Myocyte (in vitro differentiated cells): ENCODE measurements around the gene DYNLT3. TPM values are rescaled to one million over a fixed set of nuclear protein-coding genes. Genes with fewer than 3 reads are reported as not detected.

Source experiments
- DNase-seq: peaks from one replicate; pipeline ENCODE4 v3.0.0-alpha.2; 2012; ENCODE audit warnings: low read depth
- total RNA-seq: library from RNA; depleted of rRNA; stranded (reverse); fragments of >200 nt; gene quantifications from 2 replicates; pipeline ENCODE4 v1.2.3, GENCODE V29; 2014

DYNLT3 gene
- total RNA-seq, 1 donor from 2014 or later, result 61.2 TPM

GRCh38 chrX:37844622-37845021, 2.7 kb downstream of the DYNLT3 start:
- no peak for DNase-seq

DNA sequence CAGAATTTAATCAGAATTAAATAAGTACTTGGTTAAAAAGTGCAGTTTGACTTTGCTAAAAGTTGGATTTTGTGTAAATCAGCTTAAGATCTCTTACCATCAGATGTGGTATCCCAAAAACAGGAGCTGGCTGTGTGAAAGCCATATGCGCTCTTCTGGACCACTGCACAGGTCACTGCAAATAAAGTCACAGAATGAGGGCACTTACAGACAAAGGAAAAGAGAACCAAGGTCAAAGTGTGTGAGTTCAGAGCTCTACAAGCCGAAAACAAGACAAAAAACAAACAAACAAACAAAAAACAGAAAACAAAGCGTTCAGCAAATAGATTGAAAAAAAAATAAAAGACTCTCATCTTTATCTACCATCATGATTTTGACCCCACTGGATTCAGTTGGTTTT, 6.4 kb downstream of the DYNLT3 start:
- DNase-seq, result no peak

GRCh38 chrX:37834937-37835336, 12.4 kb downstream of the DYNLT3 start:
- DNase-seq, result no peak

DNA sequence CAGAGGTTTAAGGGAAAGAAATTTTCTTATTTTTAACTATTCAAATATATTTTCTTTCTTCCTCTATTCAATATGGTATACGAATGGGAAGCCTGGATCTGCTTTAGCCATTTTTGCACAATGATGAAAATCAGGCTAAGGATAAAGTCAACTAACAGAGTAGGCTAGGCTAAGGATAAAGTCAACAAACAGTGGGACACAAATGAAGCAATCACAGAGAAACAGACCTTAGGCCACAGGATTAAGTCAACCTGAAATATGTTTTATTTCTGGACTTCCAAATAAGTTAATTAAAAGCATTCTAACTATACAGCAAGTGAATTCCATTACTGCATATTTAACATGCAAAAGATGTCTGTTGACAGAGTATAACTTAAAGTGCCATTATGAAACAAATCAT, 17.0 kb downstream of the DYNLT3 start:
- no peak for DNase-seq

DNA sequence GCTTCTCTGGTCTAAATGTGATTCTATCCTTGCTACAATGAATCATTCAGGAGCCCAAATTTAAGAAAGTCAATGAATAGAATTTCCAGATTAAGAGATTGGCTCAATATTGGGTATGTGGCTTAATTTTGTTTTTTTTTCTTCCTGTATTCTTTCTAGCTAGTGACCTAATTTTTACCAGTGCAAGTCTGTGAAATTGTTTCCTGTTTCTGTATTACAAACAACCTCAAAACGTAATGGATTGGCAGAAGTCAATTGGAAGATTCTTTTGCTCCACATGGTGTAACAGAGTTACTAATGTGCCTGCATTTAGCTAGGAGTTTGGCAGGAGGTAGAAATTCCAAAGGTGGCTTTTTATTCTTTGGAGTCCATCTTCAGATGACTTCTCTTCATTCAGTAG, 17.6 kb downstream of the DYNLT3 start:
- no peak for DNase-seq

GRCh38 chrX:37825215-37825842, 22.0 kb downstream of the DYNLT3 start:
- peak; percentile 51 for DNase-seq

- no peak for DNase-seq
Observed at GRCh38 chrX:37824491-37825214, 22.7 kb downstream of the DYNLT3 start.

DNA sequence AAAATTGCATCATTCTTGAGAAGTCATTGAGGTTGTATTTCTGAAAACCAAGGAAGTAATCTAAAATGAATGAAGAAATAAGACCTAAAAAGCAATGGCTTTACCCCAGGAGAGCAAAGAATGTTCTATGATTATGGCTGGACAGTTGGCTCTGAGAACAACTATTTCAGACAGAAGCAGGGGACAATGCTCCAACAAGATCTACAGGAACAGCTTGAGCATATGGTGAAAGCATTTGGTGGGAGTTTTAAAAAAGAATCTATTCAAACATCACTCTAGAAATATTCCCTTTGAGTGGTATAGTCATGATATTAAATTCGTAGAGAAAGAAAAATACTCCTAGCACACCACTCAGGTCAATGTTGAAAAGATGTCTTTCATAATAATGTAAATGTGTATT, 26.7 kb downstream of the DYNLT3 start:
- no peak for DNase-seq

- no peak for DNase-seq
Observed at GRCh38 chrX:37818031-37818430, 29.3 kb downstream of the DYNLT3 start.

DNA sequence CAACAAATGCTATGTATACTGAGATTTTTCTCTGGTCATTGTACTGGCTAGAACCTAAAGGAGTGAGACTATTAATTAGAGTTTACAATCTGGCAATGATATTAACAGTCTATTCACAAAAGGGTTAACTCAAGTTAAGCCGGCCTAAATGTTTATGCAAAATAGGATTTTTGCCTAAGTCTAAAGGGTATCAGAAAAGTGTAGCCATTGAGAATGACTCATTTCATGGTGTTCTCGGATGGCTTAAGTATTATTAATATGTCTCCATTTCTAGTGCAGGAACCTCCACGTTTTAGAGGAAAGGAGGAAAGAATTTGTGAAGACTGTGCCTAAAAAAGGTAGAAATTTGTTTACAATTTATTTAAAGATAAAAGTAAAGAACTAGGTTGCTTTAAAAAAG, 29.8 kb downstream of the DYNLT3 start:
- no peak for DNase-seq

- DNase-seq, result no peak
Observed at GRCh38 chrX:37817176-37817575, 30.2 kb downstream of the DYNLT3 start.

DNA sequence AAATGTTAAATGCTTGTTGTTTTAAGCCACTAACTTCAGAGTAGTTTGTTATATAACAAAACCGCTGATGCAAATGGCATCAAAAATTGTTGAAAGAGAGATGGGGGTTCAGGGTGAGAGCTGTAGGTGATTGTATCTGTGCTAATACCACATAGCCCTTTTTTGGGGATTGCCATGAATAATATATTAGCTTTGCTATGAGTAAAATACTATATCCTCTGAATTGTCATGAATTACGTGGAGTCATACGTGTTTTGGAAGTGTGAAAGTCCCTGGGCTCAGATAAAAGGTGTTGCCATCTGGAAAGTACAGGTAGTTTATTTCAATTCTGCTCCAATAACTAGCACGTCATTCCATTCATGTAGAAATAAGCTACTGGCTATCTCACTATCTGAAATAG, 30.6 kb downstream of the DYNLT3 start:
- DNase-seq, result no peak

- DNase-seq, result no peak
Observed at GRCh38 chrX:37815366-37815765, 32.0 kb downstream of the DYNLT3 start.

- DNase-seq, result no peak
Observed at GRCh38 chrX:37813570-37813969, 33.8 kb downstream of the DYNLT3 start.

DNA sequence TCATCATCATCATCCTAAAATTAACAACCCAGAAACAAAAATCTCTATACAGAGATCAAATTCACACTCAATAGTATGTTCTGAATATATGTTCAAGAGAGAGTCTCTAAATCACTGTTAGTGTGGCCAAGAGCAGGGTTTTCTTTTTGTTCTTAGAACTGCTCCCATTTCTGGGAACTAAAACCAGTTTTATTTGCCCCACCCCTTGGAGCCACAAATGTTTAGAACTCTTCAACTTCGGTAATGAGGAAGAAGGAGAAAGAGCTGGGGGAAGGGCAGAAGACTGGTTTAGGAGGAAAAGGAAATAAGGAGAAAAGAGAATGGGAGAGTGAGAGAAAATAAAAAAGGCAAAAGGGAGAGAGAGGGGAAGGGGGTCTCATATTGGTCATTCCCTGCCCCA, 35.3 kb downstream of the DYNLT3 start:
- DNase-seq, result no peak

DNA sequence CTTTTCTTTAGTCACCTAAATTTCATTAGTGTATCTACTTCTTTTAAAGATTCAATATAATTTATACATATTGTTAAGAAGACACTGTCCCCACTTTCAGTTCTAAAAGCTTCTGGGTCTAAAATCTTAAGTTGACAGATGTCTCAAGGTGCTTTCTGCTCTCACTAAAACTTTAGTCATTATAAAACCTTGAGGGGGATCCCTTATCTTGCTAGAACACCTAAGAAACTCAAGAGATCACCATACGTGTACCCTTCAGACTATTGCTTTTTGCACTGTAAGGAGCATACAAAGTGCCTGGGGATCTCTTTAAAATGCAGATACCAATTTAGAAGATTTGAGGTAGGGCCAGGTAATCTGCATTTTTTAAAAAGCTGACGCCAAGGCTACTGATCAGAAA, 37.4 kb downstream of the DYNLT3 start:
- DNase-seq, result no peak

DNA sequence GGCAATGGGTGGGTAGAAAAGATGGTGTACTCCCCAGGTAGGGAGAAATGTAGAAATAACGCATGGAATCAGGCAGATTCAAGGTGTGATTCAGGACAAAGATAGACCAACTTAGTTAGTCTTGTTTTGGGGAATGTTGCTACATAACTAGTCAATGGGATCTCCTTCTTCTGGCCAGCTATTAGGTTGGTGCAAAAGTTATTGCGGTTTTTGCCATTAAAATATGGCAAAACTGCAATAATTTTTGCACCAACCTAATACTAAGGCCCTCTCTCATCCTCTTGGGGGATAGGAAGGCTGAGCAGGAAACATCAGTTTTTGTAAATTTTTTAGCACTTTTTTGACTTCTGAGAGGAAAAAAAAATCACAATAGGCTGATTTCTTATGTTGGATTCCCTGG, 44.3 kb downstream of the DYNLT3 start:
- no peak for DNase-seq

- DNase-seq, result no peak
Observed at GRCh38 chrX:37802028-37802427, 45.3 kb downstream of the DYNLT3 start.

- DNase-seq, result no peak
Observed at GRCh38 chrX:37800717-37801116, 46.7 kb downstream of the DYNLT3 start.

GRCh38 chrX:37799936-37800335, 47.4 kb downstream of the DYNLT3 start:
- DNase-seq, result no peak

DNA sequence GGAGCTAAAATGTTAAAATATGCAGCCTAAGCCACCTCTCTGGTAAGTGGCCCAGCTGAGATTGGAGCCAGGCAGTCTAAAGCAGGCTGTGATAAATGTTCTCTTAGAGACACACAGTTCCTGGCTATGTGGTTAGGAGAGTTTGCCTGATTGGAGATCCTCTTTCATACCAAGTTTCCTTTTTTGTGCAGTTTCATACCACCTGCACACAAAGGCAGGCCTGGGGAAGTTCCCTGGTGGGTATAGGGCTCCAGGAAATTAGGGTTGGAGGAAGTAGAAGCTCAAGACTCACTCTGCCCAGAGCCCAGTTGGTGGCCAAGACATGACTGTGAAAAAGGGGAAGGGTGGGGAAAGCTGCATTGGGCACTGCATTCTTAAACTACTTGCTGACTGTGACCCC, 50.6 kb downstream of the DYNLT3 start:
- DNase-seq, result no peak

GRCh38 chrX:37796310-37796709, 51.1 kb downstream of the DYNLT3 start:
- no peak for DNase-seq
